DMS79 (cell line): ENCODE results near the gene SOX9.

Experiments used
- DNase-seq: peaks from one replicate; lab custom pipeline; 2025; lab: John Stamatoyannopoulos, UW

SOX9 gene

DNA sequence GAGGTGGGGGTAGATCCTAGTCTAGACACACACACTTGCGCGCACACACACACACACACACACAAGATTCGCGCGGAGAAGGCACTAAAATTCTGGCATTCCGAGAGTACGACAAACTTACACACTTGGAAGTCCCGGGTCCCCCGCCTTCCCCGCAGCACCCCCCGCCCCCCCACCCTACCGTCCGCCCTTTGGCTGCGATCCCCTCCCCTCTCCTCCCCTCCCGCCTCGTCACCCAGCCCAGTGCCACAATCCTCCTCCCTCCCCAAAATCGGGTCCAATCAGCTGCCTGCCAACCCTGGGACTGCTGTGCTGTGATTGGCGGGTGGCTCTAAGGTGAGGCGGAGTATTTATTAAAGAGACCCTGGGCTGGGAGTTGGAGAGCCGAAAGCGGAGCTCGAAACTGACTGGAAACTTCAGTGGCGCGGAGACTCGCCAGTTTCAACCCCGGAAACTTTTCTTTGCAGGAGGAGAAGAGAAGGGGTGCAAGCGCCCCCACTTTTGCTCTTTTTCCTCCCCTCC is at the start of gene SOX9:
SOX9 (plus strand) TSS at position 379 of the 522 bp plus-strand sequence. CDS start 372 bp downstream, outside the sequence.
- peak; percentile 63 for DNase-seq

DNA sequence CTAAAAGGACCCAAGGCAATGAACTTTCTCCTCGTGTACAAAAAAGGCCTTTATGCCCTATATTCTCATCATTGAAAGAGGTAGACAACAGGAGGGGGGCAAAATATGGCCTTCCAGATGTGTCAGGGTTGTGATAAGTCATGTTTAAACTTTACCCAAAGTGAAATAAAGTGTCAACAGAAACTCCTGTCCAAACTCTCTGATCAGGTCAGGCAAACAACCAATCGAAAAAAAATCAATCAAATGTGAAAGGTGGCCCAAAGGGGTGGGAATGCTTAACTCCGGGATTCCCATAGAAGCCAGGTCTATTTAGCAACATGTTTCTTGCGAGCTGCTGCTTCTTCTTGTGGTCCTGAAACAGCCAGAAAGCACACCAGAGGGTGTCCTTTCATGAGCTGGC is 49.5 kb upstream of the SOX9 start:
- DNase-seq = no peak

DNA sequence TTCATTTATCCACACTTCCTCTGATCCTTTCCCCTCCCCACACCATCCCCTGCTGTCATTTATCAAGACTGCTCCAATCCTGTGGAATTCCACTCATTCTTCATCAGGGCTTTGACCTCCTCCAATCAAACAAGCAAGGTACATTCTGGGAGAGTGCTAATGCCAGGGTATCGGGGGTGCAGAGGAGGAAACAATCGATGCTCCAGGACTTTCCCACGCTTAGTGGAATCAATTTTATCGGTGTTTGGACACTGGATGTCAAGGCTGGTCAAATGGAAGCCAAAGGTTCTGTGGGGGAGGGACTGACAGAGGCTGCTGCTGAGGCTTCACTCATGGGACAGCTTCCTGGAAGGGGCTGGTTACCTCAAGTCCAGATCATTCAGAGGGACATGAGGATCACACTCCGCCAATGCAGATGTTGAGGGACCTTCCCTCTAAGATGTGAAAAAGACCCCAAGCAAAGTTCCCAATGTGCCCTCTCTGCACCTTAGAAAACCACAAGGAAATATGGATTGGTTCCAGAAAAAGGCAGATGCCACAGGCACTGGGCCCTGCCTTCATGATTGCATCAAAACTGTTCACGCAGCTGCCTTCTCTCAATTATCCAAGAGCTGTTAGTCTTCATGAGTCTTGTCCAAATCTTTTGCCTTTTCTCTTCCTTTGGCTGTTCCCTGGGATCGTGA is 44.7 kb upstream of the SOX9 start:
- no peak for DNase-seq

DNA sequence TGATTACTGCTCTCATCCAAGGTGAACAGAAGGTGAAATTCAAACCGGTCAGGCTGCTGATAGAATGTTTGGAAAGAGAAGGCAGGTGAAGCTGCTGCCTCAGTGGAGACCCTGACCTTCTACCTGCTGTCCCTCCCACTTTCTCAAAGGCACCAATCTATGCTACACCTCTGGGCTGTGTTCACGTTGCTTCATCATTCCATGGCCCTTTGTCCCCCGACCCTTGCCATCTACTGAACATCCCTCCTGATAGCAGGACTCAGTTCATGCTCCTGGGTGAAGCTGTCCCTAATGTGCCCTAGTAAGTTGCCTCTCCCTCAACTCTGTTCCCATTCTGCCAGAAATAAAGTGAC is 44.2 kb upstream of the SOX9 start:
- no peak for DNase-seq

DNA sequence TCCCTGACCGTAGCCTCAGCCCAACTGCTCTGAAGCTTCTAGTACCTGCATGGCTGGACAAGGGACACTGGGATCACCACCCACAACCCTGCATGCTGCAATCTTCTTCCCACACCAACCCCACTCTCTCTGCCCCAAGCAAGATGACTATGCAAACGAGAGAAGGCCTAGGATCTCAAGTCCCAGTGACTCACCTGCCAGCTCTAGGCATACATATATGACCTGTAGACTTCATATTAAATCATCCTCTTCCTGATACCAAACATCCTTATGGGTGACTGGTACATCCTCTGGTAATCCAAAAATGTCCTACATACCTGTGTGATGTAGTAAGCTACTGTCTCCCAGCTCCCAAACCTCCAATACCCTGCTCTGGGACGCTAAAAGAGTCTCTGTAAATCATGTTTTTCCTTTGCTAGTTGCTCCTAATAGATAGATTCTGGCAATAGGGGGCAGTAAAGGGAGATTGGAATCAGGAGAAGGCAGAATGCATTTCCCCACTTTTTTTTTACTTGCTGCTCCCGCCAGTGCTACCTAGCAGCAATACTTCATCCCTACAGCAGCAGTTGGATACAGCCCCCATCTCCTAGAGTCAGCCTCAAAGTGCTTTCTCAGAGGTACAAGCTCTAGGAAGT is 43.4 kb upstream of the SOX9 start:
- DNase-seq = no peak

DNA sequence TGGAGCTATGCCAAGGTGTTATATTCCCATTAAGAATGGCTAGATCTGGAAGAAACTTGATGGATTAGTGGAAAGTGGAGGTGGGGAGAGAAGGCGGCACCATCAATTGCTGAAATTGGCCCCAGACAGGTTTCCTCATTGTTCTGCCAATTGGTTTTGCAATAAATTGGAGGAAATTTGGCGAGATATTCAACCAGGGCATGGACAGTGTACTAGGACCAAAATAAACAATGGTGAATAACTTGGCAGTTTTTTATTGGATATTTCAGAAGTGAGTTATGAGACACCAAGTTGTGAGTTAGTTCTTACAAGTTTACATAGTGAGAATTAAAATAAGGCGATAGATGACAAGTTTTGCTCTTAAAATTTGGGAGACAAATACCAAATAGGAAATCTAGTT is 41.1 kb upstream of the SOX9 start:
- no peak for DNase-seq

DNA sequence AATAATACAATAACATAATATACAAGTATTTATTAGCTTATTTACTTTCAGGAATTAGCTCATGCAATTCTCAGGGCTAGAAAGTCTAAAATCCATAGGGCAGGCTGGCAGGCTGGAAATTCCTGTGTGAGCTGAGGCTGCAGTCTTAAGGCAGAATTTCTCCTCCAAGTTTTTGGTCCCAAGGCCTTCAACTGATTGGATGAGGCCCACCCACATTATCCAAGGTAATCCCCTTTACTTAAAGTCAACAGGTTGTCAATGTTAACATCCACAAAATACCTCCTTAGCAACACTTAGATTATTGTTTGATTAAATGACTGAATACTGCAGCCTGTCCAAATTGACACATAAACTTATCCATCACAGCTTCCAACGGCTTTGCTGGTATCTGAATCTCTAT is 32.9 kb upstream of the SOX9 start:
- DNase-seq = no peak

DNA sequence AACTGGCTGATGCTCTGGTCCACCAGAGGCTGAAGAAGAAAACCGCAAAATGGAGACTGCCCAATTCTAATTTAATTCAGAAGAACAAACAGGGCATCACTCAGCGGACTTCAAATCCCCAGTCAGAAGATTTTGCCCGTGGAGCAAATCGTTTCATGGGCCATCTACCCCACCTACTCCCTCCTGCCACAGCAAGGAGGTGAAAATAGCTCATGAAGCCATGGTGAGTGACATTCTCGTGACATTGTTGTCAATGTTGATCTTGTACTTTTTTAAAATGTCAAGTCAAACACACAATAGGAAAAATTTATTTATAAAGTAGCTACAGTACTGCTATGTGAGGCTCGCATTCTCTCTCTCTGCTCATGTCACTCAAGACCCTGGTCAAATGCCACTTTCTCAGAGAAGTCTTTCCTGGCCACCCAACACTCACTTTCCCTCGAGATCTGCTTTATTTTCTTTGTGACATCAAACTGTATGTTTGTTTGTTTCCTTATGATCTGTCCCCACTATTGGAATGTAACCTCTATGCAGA is 31.3 kb upstream of the SOX9 start:
- DNase-seq = no peak

DNA sequence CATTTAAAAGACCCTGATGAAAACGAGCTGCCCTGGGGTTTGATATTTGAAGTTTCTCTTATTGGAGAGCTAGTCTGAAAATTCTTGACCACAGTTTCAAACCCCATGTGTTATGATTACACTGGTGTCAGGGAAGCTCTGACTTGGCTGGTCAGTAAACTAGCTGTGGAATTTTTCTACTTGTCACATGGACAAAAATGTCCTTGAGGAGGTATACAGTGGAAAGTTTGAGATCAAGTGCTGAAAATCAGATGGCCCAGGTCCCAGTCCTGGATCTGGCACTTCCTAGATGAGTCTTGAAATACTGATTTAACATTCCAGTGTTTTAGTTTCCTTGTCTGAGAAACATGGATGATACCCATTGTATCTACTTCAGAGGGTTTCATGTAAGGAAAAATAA is 30.7 kb upstream of the SOX9 start:
- DNase-seq = no peak

DNA sequence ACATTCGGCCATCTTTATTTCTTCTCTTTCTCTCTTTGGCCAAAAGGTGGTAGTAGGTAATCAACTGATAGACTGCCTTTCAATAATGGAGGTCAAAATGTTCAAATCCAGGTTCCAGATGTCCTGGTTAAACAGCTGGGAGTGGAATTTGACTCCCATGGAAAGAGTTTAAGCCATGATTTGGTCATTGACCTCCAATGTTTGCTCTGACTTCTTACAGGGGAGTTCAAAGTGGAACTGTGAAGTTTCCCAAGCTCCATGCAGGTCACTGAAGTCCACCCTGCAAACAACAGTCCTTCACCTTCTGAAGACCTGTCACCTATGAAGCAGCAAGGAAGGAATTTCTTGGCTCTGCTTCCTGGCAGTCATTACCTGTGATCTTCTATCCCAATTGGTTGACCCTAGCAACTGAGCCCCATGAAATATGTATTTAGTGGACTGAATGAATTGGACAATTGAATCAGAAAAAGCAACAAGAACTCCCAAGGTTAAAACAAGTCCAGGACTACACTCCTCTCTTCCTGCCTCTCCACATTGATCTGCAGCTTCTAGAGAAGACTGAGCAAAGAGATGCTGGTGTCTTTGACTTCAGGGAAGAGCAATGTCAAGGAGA is 28.0 kb upstream of the SOX9 start:
- no peak for DNase-seq

DNA sequence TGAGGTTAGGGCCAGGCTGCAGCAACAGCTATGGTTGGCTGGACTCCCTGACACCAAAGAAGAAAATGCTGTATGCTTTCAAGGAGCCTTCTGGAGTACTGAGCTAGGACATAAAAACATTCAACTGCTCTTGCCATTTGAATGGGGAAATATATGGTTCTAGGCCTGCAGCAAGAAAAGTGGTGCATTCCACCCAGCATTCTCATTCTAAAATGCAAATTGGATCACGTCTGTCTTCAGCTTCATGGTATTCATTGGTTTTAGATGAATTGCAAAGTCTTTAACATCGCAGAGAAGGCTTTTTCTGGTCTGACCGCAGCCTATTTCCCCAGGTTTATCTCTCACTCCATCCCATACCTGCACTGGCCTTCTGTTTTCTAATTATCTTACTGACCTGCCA is 27.1 kb upstream of the SOX9 start:
- DNase-seq = no peak

DNA sequence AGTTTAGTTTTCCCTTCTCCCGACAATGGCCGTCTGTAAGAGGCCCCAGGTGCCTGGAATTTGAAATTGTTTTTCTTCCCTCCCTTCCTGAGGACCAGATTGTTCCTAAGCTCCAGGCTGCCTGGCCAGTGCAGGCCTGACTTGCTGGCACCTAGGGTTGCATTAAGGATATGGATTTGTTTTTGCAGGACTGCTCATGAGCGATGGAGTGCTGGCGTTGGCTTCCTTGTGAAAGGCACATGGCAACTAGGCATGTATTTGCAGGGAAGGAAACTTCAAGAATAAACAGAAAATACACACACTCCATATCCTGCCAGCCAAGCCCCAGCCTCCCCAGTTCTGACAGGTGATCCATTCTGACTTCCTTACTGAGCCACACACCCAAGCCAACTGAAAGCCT is 25.5 kb upstream of the SOX9 start:
- DNase-seq = no peak

DNA sequence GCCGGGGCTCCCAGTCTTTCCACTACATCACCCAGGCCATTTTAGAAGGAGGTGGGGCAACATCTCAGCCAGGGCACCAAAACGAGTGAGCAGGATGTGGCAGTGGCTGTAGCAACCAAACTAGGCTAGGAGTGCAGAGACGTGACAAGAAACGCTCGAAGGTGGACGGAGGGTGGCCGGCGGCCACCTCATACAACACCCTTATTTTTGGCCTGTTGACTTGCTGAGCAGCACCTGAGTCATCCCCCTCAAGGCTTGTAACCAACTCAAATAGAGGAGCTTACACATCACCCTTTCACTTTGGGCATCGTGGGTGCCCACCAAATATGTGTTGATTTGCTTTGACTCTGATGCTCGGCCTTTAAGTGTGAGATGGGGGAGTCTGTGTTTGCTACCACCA is 23.7 kb upstream of the SOX9 start:
- DNase-seq = no peak

DNA sequence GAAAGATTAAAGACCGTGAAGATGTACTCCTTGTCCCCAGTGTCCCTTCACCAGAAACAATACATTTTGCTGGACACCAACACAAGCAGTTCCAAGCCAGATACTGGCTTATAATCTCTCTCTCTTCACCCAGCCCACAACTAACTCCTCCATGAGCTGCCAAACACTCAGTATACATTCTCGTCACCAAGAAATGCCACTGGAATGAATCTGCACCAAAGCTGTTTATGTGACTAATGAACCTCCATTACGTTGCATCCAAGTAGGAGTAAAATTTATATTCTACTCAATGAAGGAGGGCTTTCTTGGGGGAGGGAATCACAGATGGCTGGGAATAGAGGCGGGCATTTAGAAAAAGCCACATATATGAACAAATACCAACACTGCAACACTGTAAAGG is 20.9 kb upstream of the SOX9 start:
- no peak for DNase-seq

DNA sequence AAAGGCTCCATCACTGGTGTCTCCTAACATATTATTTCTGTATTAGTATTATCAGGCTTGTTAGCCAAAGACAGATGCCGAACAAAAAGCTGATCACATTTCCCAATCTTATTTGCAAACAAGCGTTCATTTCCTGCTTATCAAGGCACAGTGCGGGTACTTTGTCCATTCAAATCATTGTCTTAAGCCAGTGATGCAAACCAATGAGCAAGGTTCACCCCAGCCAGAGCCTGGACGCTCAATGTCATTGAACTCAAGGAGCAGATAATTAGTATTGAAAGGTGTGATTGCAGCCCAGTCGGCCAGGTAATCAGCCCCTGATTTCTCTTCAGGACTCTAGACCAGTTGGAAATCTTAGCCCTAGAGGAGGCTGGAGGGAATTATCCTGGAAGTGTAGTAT is 20.4 kb upstream of the SOX9 start:
- no peak for DNase-seq

DNA sequence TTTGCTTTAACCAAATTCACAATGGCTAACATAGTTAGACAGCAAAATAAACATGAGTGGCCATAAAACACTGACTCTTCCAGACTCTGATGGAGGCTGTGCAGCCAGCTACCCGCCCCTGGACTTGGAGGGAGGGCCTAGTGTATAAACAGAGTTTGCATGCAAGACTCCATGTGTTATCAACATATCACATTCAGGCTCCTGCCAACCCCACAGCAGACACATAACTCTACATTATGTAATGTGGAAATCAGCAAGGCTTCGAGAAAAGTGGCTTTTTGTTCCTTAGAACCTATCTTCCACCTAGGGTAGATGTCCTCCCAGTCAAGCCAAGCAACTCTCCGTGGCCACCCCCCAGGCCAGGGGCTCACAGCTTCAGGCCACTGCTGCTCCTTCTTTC is 19.3 kb upstream of the SOX9 start:
- DNase-seq = no peak

DNA sequence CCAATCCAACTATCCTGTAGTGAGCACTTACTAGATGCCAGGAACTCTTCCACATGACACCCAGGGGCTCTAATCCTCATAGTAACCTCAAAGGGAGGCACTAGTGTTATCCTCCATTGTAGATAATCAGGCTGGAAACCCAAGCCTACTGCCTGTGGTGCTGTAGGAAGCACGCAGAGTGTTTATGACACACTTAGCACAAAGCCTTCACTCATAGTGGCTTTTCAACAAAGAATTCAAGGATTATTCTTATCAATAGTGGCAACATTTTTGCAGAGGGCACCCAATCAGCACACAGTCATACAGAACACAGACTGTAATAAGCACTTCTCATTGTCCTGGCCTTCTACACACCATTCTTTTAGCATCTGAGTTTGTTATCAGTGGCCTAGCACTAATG is 18.5 kb upstream of the SOX9 start:
- DNase-seq = no peak

DNA sequence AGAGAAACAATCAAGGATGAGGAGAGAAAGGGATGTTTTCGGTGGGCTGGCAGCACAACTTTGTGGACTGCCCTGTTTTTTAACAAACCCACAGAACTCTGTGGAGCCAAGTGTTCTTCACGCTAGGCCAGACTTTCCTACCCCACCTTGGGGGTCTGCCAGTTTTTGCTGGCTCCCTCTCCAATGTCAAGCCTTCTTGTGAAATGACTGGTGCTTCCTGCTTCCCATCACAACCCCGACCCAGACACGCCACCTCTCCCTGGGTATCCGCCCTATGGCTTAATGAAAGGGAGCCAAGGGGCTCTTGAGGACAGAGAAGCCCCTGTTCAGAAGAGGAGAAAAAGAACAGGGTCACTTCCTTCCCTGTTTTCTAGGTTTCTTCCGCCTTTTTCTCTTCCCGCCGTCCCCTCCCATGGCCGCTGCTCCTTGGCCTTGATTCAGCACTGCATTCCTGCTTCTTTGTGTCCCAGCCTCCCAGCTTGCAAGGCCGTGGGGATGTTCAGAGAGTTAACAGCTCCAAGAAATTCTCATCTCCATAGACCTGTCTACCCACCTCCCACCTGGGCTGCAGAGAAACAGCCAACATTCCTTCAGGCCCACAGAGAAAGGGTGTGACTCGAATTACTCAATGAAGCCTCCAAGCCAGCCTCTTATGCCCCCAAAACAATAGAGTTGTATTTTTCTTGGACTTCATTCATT is 16.5 kb upstream of the SOX9 start:
- DNase-seq = no peak

DNA sequence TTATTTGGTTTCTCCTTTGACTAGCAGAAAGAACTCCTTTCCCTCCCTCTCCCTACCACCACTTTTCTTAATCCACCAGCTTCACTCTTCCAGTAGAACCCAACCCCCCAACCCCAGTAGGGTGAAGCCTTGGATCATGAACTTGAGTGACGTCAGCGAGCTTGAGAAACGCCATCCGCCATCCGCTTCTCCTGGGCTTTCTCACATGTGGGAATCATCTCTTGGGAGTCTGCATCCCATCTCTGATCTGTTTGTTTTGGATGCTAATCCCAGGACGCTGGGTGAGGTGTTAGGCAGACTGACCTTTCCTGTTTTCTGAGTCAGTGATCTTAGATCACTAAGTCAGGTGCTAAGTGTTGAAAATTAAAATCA is 16.0 kb upstream of the SOX9 start:
- no peak for DNase-seq

DNA sequence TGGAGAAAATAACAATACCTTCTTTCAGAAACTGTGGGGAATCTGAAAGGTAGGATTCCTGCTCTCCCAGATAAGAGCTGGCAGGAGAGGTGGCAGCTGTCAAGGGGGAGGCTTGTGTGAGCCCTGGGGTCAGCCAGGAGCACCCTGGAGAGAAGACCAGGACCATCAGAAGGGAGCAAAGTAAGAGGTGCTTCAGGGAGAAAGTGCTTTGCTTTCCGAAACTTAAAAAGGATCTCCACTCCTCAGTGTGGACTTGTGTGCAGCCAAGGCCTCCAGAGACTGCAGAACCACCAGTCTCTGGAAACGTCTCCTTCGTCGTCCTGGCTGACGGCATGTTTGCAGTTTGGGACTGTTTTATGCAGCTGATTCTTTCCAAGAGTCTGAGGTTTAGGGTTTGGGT is 13.7 kb upstream of the SOX9 start:
- no peak for DNase-seq

DNA sequence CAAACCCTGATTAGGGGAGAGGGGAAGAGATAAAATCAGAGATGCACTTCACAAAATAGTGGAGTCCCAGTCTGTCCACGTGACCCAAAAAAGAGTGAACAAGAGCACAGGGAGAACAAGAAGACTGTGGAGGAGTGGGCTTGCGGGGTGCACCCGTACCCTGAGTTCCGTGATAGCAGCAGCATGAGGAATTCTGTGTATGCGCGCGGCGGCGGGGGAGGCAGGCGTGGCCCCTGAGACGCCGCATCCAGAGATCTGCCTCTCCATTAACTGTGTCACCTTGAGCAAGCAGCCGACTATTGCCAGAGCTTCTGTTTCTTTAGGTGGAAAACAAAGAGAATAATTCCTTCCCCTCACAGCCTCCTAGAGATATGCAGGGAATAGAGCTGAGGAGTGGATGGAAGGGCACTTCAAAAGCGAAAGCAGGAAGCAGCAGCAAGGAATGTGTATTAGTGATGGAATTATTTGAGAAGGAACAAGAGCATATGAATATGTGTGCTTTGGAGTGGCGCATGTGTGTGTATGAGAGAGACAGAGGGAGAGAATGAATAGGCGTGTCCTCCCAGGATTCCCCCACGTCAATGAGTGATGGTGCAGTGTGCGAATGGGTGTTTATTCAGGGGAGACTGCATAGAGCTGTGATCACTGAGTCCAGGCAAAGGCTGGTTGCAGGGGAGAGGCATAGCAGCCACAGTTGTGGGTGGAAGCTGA is 10.4 kb upstream of the SOX9 start:
- DNase-seq = no peak

DNA sequence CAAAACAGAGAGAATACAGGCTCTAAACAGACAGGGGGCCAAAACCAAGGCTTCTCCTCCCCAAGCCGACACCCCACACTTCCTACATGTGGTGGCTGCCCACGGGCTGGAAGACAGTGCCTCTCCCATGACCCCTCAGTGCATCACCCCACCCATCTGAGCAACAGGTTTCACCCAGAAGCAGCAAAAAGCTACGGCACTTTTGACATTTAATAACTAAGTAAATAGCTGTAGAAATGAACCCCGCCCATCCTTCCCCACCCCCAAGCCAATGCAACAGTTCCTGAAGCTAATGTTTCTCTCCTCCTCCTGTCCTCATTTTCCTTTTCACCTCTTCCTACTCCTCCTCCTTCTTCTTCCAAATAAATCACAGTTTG is 9.9 kb upstream of the SOX9 start:
- no peak for DNase-seq
